ENCODE results near the gene IZUMO1R. TPM values are rescaled to one million over a fixed set of nuclear protein-coding genes. Genes with fewer than 3 reads are reported as not detected.
A peak's percentile ranks its signal among the peaks of the same experiment; 100 is the strongest.
"Not testable (repeated sequence)": the region's sequence is repeated elsewhere in the genome, so short reads cannot be mapped to it uniquely, and the experiment has no call there.

Gene IZUMO1R
- total RNA-seq: not detected

- ATAC-seq: no peak
- Mint-ChIP-seq H3K4me1 (ENCODE audit: low read depth) (no peaks in the 10 kb centered on the region), H3K9me3 (no peaks in the 10 kb centered on the region), H3K36me3 (ENCODE audit: insufficient read depth) (no peaks in the 10 kb centered on the region), H3K27me3 (ENCODE audit: low read depth) (peaks cover 16% of the 10 kb centered on the region), H3K4me3 (no peak within 1 kb of the TSS)
- no peak for DNase-seq
Measured at GRCh38 chr11:94303966-94304958, at the start of gene IZUMO1R. IZUMO1R (plus strand) TSS chr11:94304580; CDS start chr11:94305637, 1,057 bp downstream.

GRCh38 chr11:94271885-94272372, 32.5 kb upstream of the IZUMO1R start:
- ATAC-seq (peak; percentile 34 to 73), DNase-seq (no peak)
- no peak overlapping the region for H3K4me3 Mint-ChIP-seq
- peaks cover 24% of the 10 kb centered on the region for H3K9me3 Mint-ChIP-seq
- H3K4me1 Mint-ChIP-seq (ENCODE audit: low read depth): no peaks in the 10 kb centered on the region
- H3K36me3 Mint-ChIP-seq (ENCODE audit: insufficient read depth): no peaks in the 10 kb centered on the region
- peaks cover 4% of the 10 kb centered on the region for H3K27me3 Mint-ChIP-seq (ENCODE audit: low read depth)

GRCh38 chr11:94272738-94273313, 31.6 kb upstream of the IZUMO1R start:
- H3K36me3 Mint-ChIP-seq (ENCODE audit: insufficient read depth): no peaks in the 10 kb centered on the region
- DNase-seq: no peak
- no peak for ATAC-seq
- peaks cover 15% of the 10 kb centered on the region for H3K9me3 Mint-ChIP-seq
- no peak overlapping the region for H3K4me3 Mint-ChIP-seq
- no peaks in the 10 kb centered on the region for H3K4me1 Mint-ChIP-seq (ENCODE audit: low read depth)
- H3K27me3 Mint-ChIP-seq (ENCODE audit: low read depth): peaks cover 2% of the 10 kb centered on the region

- ATAC-seq: no peak
- no peak overlapping the region for H3K4me3 Mint-ChIP-seq
- H3K9me3 Mint-ChIP-seq: peaks cover 1% of the 10 kb centered on the region
- H3K36me3 Mint-ChIP-seq (ENCODE audit: insufficient read depth): no peaks in the 10 kb centered on the region
- no peaks in the 10 kb centered on the region for H3K4me1 Mint-ChIP-seq (ENCODE audit: low read depth)
- DNase-seq: no peak
- H3K27me3 Mint-ChIP-seq (ENCODE audit: low read depth): peaks cover 3% of the 10 kb centered on the region
Measured at GRCh38 chr11:94275961-94276360, 28.4 kb upstream of the IZUMO1R start.

GRCh38 chr11:94276943-94277342, 27.4 kb upstream of the IZUMO1R start:
- H3K36me3 Mint-ChIP-seq (ENCODE audit: insufficient read depth): no peaks in the 10 kb centered on the region
- peaks cover 6% of the 10 kb centered on the region for H3K27me3 Mint-ChIP-seq (ENCODE audit: low read depth)
- H3K4me3 Mint-ChIP-seq: no peak overlapping the region
- H3K9me3 Mint-ChIP-seq: no peaks in the 10 kb centered on the region
- no peaks in the 10 kb centered on the region for H3K4me1 Mint-ChIP-seq (ENCODE audit: low read depth)
- ATAC-seq (no peak), DNase-seq (no peak)

GRCh38 chr11:94278207-94278606, 26.2 kb upstream of the IZUMO1R start:
- not testable (repeated sequence) for H3K9me3 Mint-ChIP-seq; H3K4me1 Mint-ChIP-seq (ENCODE audit: low read depth); H3K36me3 Mint-ChIP-seq (ENCODE audit: insufficient read depth); H3K27me3 Mint-ChIP-seq (ENCODE audit: low read depth); H3K4me3 Mint-ChIP-seq; DNase-seq; ATAC-seq

- ATAC-seq (no peak), DNase-seq (no peak)
- no peaks in the 10 kb centered on the region for H3K9me3 Mint-ChIP-seq
- H3K27me3 Mint-ChIP-seq (ENCODE audit: low read depth): peaks cover 6% of the 10 kb centered on the region
- H3K4me3 Mint-ChIP-seq: no peak overlapping the region
- no peaks in the 10 kb centered on the region for H3K4me1 Mint-ChIP-seq (ENCODE audit: low read depth)
- no peaks in the 10 kb centered on the region for H3K36me3 Mint-ChIP-seq (ENCODE audit: insufficient read depth)
Measured at GRCh38 chr11:94279996-94280395, 24.4 kb upstream of the IZUMO1R start.

- Mint-ChIP-seq H3K27me3 (ENCODE audit: low read depth) (peaks cover 6% of the 10 kb centered on the region), H3K36me3 (ENCODE audit: insufficient read depth) (no peaks in the 10 kb centered on the region), H3K4me1 (ENCODE audit: low read depth) (no peaks in the 10 kb centered on the region), H3K9me3 (no peaks in the 10 kb centered on the region), H3K4me3 (no peak overlapping the region)
- DNase-seq (no peak), ATAC-seq (no peak)
Measured at GRCh38 chr11:94281324-94281723, 23.1 kb upstream of the IZUMO1R start.

- ATAC-seq (no peak), DNase-seq (no peak)
- Mint-ChIP-seq H3K9me3 (no peaks in the 10 kb centered on the region), H3K36me3 (ENCODE audit: insufficient read depth) (no peaks in the 10 kb centered on the region), H3K4me3 (no peak overlapping the region), H3K27me3 (ENCODE audit: low read depth) (peaks cover 6% of the 10 kb centered on the region), H3K4me1 (ENCODE audit: low read depth) (no peaks in the 10 kb centered on the region)
Measured at GRCh38 chr11:94283678-94284077, 20.7 kb upstream of the IZUMO1R start.

- DNase-seq (no peak), ATAC-seq (no peak)
- Mint-ChIP-seq H3K9me3 (peaks cover 3% of the 10 kb centered on the region), H3K4me1 (ENCODE audit: low read depth) (no peaks in the 10 kb centered on the region), H3K27me3 (ENCODE audit: low read depth) (peaks cover 1% of the 10 kb centered on the region), H3K4me3 (no peak overlapping the region), H3K36me3 (ENCODE audit: insufficient read depth) (no peaks in the 10 kb centered on the region)
Measured at GRCh38 chr11:94295534-94295933, 8.8 kb upstream of the IZUMO1R start.

- DNase-seq (no peak), ATAC-seq (no peak)
- Mint-ChIP-seq H3K4me3 (no peak overlapping the region), H3K36me3 (ENCODE audit: insufficient read depth) (no peaks in the 10 kb centered on the region), H3K27me3 (ENCODE audit: low read depth) (peaks cover 5% of the 10 kb centered on the region), H3K4me1 (ENCODE audit: low read depth) (no peaks in the 10 kb centered on the region), H3K9me3 (no peaks in the 10 kb centered on the region)
Measured at GRCh38 chr11:94297985-94298576, 6.3 kb upstream of the IZUMO1R start.

- DNase-seq (no peak), ATAC-seq (no peak)
- Mint-ChIP-seq H3K27me3 (ENCODE audit: low read depth) (peaks cover 17% of the 10 kb centered on the region), H3K4me1 (ENCODE audit: low read depth) (no peaks in the 10 kb centered on the region), H3K36me3 (ENCODE audit: insufficient read depth) (no peaks in the 10 kb centered on the region), H3K4me3 (no peak overlapping the region), H3K9me3 (no peaks in the 10 kb centered on the region)
Measured at GRCh38 chr11:94302776-94303175, 1.6 kb upstream of the IZUMO1R start.

GRCh38 chr11:94305146-94305545, 766 bp downstream of the IZUMO1R start:
- Mint-ChIP-seq H3K9me3 (no peaks in the 10 kb centered on the region), H3K36me3 (ENCODE audit: insufficient read depth) (no peaks in the 10 kb centered on the region), H3K4me1 (ENCODE audit: low read depth) (no peaks in the 10 kb centered on the region), H3K4me3 (no peak overlapping the region), H3K27me3 (ENCODE audit: low read depth) (peaks cover 16% of the 10 kb centered on the region)
- ATAC-seq: no peak
- no peak for DNase-seq

GRCh38 chr11:94307101-94307791, 2.9 kb downstream of the IZUMO1R start:
- no peak overlapping the region for H3K4me3 Mint-ChIP-seq
- ATAC-seq (no peak), DNase-seq (no peak)
- H3K4me1 Mint-ChIP-seq (ENCODE audit: low read depth): no peaks in the 10 kb centered on the region
- H3K36me3 Mint-ChIP-seq (ENCODE audit: insufficient read depth): no peaks in the 10 kb centered on the region
- peaks cover 14% of the 10 kb centered on the region for H3K27me3 Mint-ChIP-seq (ENCODE audit: low read depth)
- H3K9me3 Mint-ChIP-seq: no peaks in the 10 kb centered on the region

Data from activated T-cell treated with anti-CD3 and anti-CD28 coated beads, Interleukin-2, amount 50 U/mL, for 4 hours (primary cell).